Activated naive CD8-positive, alpha-beta T cell treated with anti-CD3 and anti-CD28 coated beads, Interleukin-2, amount 50 U/mL, for 24 hours (primary cell): ENCODE data around the gene WFS1.

Source experiments
- ATAC-seq: fragments of 150-1000 bp; cut with Tn5 transposase; one replicate; pipeline ENCODE4 v1.10.0; 2021
- DNase-seq: peaks from one replicate; pipeline ENCODE4 v3.0.0; 2021
- H3K27ac Mint-ChIP-seq: one replicate; pipeline ENCODE4 v1.8.0; 2021; ENCODE audit warnings: mild to moderate bottlenecking, mixed read lengths
- H3K27me3 Mint-ChIP-seq: one replicate; pipeline ENCODE4 v1.8.0; 2021; ENCODE audit warnings: mixed read lengths
- H3K36me3 Mint-ChIP-seq: one replicate; pipeline ENCODE4 v1.8.0; 2021; ENCODE audit warnings: low read depth, mixed read lengths
- H3K4me1 Mint-ChIP-seq: one replicate; pipeline ENCODE4 v1.8.0; 2021; ENCODE audit warnings: mixed read lengths
- H3K4me3 Mint-ChIP-seq: one replicate; pipeline ENCODE4 v1.8.0; 2021; ENCODE audit warnings: mild to moderate bottlenecking, moderate library complexity, mixed read lengths
- H3K9me3 Mint-ChIP-seq: one replicate; pipeline ENCODE4 v1.8.0; 2021; ENCODE audit warnings: mixed read lengths

The WFS1 gene

GRCh38 chr4:6230502-6230785 is 39.2 kb upstream of the WFS1 start:
- Mint-ChIP-seq H3K9me3 (no peaks in the 10 kb centered on the region), H3K27me3 (peaks cover 13% of the 10 kb centered on the region), H3K4me1 (no peaks in the 10 kb centered on the region), H3K27ac (no peak overlapping the region), H3K36me3 (no peaks in the 10 kb centered on the region), H3K4me3 (no peak overlapping the region)
- DNase-seq (no peak), ATAC-seq (no peak)

- ATAC-seq, result no peak
- Mint-ChIP-seq H3K4me3 (no peak overlapping the region), H3K27me3 (peaks cover 9% of the 10 kb centered on the region), H3K27ac (no peak overlapping the region), H3K9me3 (no peaks in the 10 kb centered on the region), H3K4me1 (no peaks in the 10 kb centered on the region), H3K36me3 (no peaks in the 10 kb centered on the region)
- no peak for DNase-seq
Measured at GRCh38 chr4:6230827-6231662, 38.6 kb upstream of the WFS1 start.

- ATAC-seq, result no peak
- H3K27ac Mint-ChIP-seq, result no peak overlapping the region
- no peak overlapping the region for H3K4me3 Mint-ChIP-seq
- H3K4me1 Mint-ChIP-seq, result no peaks in the 10 kb centered on the region
- peaks cover 4% of the 10 kb centered on the region for H3K27me3 Mint-ChIP-seq
- no peaks in the 10 kb centered on the region for H3K9me3 Mint-ChIP-seq
- H3K36me3 Mint-ChIP-seq, result no peaks in the 10 kb centered on the region
- DNase-seq, result no peak
Measured at GRCh38 chr4:6231663-6232165, 37.9 kb upstream of the WFS1 start.

- Mint-ChIP-seq H3K4me1 (no peaks in the 10 kb centered on the region), H3K27ac (no peak overlapping the region), H3K36me3 (no peaks in the 10 kb centered on the region), H3K9me3 (no peaks in the 10 kb centered on the region), H3K27me3 (peaks cover 4% of the 10 kb centered on the region), H3K4me3 (no peak overlapping the region)
- ATAC-seq (no peak), DNase-seq (no peak)
Measured at GRCh38 chr4:6232836-6233785, 36.5 kb upstream of the WFS1 start.

- Mint-ChIP-seq H3K27ac (no peak overlapping the region), H3K4me3 (no peak overlapping the region), H3K9me3 (no peaks in the 10 kb centered on the region), H3K36me3 (no peaks in the 10 kb centered on the region), H3K4me1 (no peaks in the 10 kb centered on the region), H3K27me3 (peaks cover 3% of the 10 kb centered on the region)
- DNase-seq, result no peak
- ATAC-seq, result no peak
Measured at GRCh38 chr4:6233929-6234328, 35.7 kb upstream of the WFS1 start.

- Mint-ChIP-seq H3K27ac (no peak overlapping the region), H3K36me3 (no peaks in the 10 kb centered on the region), H3K4me3 (no peak overlapping the region), H3K9me3 (no peaks in the 10 kb centered on the region), H3K27me3 (no peaks in the 10 kb centered on the region), H3K4me1 (no peaks in the 10 kb centered on the region)
- DNase-seq (no peak), ATAC-seq (no peak)
Measured at GRCh38 chr4:6235012-6235411, 34.6 kb upstream of the WFS1 start.

- Mint-ChIP-seq H3K36me3 (no peaks in the 10 kb centered on the region), H3K4me1 (no peaks in the 10 kb centered on the region), H3K9me3 (no peaks in the 10 kb centered on the region), H3K27me3 (no peaks in the 10 kb centered on the region), H3K4me3 (no peak overlapping the region), H3K27ac (no peak overlapping the region)
- no peak for ATAC-seq
- no peak for DNase-seq
Measured at GRCh38 chr4:6235901-6236640, 33.6 kb upstream of the WFS1 start.

- H3K27me3 Mint-ChIP-seq, result peaks cover 4% of the 10 kb centered on the region
- no peak overlapping the region for H3K4me3 Mint-ChIP-seq
- no peak overlapping the region for H3K27ac Mint-ChIP-seq
- ATAC-seq (no peak), DNase-seq (no peak)
- no peaks in the 10 kb centered on the region for H3K4me1 Mint-ChIP-seq
- no peaks in the 10 kb centered on the region for H3K36me3 Mint-ChIP-seq
- no peaks in the 10 kb centered on the region for H3K9me3 Mint-ChIP-seq
Measured at GRCh38 chr4:6236816-6237390, 32.7 kb upstream of the WFS1 start.

- Mint-ChIP-seq H3K9me3 (peaks cover 8% of the 10 kb centered on the region), H3K36me3 (peaks cover 4% of the 10 kb centered on the region), H3K4me1 (no peaks in the 10 kb centered on the region), H3K4me3 (no peak overlapping the region), H3K27ac (no peak overlapping the region), H3K27me3 (peaks cover 18% of the 10 kb centered on the region)
- DNase-seq, result no peak
- no peak for ATAC-seq
Measured at GRCh38 chr4:6239486-6239885, 30.2 kb upstream of the WFS1 start.

GRCh38 chr4:6239968-6240367 is 29.7 kb upstream of the WFS1 start:
- DNase-seq (no peak), ATAC-seq (no peak)
- H3K4me3 Mint-ChIP-seq, result no peak overlapping the region
- no peaks in the 10 kb centered on the region for H3K4me1 Mint-ChIP-seq
- peaks cover 23% of the 10 kb centered on the region for H3K27me3 Mint-ChIP-seq
- H3K9me3 Mint-ChIP-seq, result peaks cover 12% of the 10 kb centered on the region
- H3K36me3 Mint-ChIP-seq, result peaks cover 9% of the 10 kb centered on the region
- H3K27ac Mint-ChIP-seq, result no peak overlapping the region

GRCh38 chr4:6241062-6241845 is 28.4 kb upstream of the WFS1 start:
- Mint-ChIP-seq H3K4me1 (no peaks in the 10 kb centered on the region), H3K27me3 (peaks cover 26% of the 10 kb centered on the region)

GRCh38 chr4:6242271-6243029 is 27.2 kb upstream of the WFS1 start:
- Mint-ChIP-seq H3K9me3 (peaks cover 13% of the 10 kb centered on the region), H3K4me1 (no peaks in the 10 kb centered on the region), H3K4me3 (no peak overlapping the region), H3K27me3 (peaks cover 35% of the 10 kb centered on the region), H3K27ac (no peak overlapping the region), H3K36me3 (peaks cover 9% of the 10 kb centered on the region)
- ATAC-seq, result no peak
- DNase-seq, result no peak

More at GRCh38 chr4:6241062-6241845, 28.4 kb upstream of the WFS1 start:
- peaks cover 9% of the 10 kb centered on the region for H3K36me3 Mint-ChIP-seq
- no peak overlapping the region for H3K4me3 Mint-ChIP-seq
- DNase-seq (no peak), ATAC-seq (no peak)
- no peak overlapping the region for H3K27ac Mint-ChIP-seq
- H3K9me3 Mint-ChIP-seq, result peaks cover 13% of the 10 kb centered on the region
